ENCODE measurements around the gene THEMIS. TPM values are rescaled to one million over a fixed set of nuclear protein-coding genes. Genes with fewer than 3 reads are reported as not detected.
"Not testable (repeated sequence)": the region's sequence is repeated elsewhere in the genome, so short reads cannot be mapped to it uniquely, and the experiment has no call there.

Gene THEMIS, protein sequence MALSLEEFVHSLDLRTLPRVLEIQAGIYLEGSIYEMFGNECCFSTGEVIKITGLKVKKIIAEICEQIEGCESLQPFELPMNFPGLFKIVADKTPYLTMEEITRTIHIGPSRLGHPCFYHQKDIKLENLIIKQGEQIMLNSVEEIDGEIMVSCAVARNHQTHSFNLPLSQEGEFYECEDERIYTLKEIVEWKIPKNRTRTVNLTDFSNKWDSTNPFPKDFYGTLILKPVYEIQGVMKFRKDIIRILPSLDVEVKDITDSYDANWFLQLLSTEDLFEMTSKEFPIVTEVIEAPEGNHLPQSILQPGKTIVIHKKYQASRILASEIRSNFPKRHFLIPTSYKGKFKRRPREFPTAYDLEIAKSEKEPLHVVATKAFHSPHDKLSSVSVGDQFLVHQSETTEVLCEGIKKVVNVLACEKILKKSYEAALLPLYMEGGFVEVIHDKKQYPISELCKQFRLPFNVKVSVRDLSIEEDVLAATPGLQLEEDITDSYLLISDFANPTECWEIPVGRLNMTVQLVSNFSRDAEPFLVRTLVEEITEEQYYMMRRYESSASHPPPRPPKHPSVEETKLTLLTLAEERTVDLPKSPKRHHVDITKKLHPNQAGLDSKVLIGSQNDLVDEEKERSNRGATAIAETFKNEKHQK
- not detected in 2 replicates for total RNA-seq

DNA sequence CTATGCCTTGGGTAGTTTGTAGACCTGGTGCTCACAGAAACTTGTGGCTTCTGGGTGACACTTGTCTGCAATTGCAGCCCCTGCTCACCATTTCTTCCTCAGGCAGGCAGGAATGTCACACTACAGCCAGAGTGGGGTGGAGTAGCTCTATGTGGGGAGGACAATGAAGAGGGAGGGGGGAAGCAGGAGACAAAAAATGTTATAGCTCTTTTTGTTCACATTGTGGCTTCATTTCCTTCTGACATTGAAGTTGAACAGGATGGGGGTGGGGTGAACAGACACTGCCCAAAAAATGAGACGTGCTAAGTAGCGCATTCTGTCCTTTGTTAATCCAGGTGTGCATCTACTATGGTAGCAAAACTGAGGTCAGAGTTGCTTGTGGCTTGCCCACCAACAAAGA lies at the start of gene THEMIS:
THEMIS (minus strand) TSS at position 124 of the 400 bp plus-strand sequence. CDS start 126 bp downstream, outside the sequence.
- no peak for DNase-seq (ENCODE audit: low read depth)

DNA sequence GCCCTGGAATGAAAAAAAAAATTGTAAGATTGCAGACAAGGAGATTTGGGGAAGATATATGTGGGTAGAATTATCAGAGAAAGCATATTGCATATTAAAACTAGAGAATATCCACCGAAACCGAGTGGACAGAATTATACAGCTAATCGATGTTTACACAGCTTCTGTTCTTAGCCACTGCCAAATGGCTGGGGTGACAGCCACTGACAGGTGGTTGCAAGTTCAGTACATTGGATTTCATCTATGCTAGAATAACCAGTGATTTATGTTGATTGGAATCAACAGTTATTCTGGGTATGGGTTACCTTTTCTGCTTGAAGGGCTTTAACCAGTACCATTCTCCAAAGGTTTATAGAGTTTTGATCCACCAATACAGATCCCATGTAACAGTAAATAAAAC lies 48.4 kb upstream of the THEMIS start:
- DNase-seq (ENCODE audit: low read depth), result no peak

DNA sequence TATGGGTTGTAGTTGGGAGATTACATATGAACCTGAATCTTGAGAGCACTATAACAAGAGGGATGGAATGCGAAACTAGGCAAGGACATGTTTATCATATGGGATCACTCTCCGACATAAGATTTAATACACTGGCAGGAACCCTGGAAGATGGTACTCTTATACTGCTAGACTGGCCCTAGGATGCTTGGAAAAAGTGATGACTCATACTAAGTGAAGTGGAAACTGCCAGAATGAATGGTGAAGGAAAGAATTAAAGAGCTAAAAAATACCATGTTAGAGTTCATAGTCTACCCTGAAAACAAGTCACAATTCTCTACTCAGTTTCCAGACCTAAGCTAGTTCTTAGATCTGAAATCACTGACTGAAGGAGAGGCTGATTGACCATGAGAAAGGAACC lies 45.5 kb upstream of the THEMIS start:
- peak; percentile 23 for DNase-seq (ENCODE audit: low read depth)

DNA sequence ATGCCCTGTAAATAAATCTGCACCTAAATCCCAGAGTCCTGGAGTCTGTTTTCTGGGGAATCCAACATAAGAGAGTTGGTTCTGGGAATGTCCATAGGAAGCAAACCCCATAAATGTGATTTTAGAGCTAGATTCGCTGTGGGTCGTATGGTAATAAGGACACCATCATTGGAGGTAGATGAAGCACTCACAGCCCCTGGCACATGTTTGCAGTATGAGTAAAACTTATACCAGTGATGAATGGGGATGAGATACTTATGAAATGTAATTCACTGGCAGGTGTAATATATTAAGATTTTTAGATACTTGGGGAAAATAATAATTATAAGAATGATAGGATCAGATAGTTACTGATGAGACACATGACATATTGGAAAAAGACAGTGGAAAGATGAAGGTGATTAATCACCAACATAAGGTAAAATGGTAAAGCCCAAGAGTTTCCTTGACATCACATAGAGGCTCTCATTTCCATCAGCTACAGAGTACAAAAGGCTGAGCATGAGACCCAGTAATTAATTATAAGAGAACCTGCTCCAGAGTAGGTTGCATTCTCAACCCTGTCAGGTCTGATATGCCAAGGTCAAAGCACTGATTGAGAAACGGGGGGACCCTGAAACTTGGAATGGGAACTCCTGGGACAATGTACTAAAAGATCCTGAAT lies 44.7 kb upstream of the THEMIS start:
- DNase-seq (ENCODE audit: low read depth), result no peak

DNA sequence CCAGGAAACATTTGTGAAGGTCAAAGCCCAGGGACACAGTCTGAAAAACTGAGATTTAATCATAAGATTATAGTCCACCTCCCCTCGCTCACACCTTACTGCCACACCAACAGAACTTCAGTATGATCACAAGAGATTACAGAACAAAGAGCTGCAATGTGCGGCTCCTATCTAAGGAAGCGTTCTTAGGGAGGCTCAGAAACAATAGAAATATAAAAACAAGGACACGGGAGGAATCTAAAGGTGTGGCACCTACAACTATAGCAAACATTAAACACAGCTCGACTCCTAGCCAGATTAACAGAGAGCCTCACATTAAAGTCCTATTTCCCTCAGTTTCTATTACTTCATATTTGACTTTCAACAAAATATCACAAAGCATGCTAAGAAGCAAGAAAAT lies 40.4 kb upstream of the THEMIS start:
- no peak for DNase-seq (ENCODE audit: low read depth)

DNA sequence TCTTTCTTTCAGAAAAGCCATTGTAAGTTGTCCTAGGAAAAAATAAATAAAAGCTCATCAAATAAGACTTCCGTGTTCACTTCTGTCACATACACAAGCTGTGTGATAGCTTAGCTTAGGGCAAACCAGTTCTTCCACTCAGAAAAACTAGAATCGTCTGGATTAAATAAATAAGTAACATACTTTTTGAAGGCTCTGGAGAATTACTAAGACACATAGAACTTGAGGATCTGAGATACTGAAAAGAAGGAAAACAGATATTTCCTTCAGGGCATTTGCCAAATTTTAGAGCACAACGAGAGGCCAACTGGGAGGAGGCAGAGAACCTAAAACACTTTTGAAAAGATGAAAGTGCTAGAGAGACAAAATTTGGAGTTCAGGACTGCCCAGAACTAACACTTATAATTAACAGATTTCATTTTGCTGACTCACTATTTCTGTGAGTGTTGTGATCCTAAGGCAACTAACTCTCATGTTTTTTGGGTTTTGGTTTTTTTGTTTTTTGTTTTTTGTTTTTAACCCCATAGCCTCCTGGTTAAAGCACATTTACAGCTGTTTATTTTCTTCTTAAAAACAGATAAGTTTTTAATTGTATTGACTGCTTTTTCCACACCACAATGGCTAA lies 38.7 kb upstream of the THEMIS start:
- DNase-seq (ENCODE audit: low read depth), result peak; percentile 74

DNA sequence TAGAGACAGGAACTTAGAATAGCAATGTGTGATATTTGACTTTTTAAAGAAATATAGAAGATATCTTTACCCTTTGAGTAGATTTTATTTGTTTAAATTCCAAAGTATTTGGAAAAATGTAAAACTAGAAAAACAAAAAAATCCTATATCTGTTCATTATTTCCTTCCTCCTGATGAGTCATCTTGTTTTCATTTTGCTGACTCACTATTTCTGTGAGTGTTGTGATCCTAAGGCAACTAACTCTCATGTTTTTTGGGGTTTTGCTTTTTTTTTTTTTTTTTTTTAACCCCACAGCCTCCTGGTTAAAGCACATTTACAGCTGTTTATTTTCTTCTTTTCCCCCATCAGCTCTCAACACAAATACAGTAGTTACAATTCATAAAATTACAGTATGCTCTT lies 37.8 kb upstream of the THEMIS start:
- DNase-seq (ENCODE audit: low read depth), result peak; percentile 75

DNA sequence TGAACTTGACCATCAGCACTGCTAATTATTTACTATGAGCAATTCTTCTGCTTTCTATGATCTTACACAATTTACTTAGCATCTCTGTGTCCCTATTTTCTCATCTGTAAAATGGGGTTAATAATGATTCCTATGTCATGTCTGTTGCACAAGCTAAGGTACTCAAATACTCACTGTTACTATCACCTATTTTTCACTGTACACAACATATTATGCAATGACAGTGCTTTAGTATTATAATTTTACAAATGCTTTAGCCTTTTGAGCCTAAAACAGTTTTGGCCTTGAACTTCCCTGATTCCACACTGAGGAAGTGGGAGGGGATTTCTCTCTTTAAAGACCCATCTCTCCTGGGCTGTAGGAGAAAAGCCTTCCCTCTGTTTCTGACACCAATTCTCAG lies 36.9 kb upstream of the THEMIS start:
- no peak for DNase-seq (ENCODE audit: low read depth)

DNA sequence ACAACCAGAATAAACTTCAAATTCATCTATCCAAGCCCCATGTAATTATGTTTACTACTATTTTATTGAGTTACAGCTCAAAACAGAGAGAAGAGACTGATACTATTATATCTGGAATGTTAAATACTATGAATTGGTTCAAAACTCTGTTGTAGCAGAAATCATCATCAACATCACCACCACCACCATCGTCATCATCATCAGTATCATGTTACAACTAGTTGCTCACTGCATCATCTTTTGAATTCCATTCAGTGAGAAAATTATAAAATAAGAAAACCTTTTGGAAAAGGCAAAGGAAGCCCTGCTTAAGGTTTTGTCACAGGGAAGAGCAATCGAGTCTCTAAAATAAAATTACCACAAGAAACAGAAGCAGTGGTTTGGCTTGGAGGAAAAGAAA lies 36.2 kb upstream of the THEMIS start:
- DNase-seq (ENCODE audit: low read depth), result no peak

DNA sequence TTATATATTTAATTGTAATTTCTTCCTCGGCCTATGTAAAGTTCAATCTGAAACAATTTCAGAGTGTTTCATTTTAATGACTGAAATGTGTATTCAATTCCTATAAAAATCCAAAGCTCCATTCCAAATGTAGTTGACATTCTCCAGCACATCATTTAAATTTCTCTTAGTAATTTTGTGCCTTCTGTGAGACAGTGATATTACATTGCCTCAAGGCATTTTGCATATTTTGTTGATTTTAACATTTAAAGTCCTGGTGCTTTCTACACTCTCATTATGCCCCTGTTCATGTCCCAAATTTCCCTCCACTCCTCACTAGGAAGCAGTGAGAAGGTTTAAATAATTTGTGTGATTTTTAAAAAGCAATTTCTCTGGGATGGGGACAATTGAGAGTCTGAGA lies 34.1 kb upstream of the THEMIS start:
- no peak for DNase-seq (ENCODE audit: low read depth)

DNA sequence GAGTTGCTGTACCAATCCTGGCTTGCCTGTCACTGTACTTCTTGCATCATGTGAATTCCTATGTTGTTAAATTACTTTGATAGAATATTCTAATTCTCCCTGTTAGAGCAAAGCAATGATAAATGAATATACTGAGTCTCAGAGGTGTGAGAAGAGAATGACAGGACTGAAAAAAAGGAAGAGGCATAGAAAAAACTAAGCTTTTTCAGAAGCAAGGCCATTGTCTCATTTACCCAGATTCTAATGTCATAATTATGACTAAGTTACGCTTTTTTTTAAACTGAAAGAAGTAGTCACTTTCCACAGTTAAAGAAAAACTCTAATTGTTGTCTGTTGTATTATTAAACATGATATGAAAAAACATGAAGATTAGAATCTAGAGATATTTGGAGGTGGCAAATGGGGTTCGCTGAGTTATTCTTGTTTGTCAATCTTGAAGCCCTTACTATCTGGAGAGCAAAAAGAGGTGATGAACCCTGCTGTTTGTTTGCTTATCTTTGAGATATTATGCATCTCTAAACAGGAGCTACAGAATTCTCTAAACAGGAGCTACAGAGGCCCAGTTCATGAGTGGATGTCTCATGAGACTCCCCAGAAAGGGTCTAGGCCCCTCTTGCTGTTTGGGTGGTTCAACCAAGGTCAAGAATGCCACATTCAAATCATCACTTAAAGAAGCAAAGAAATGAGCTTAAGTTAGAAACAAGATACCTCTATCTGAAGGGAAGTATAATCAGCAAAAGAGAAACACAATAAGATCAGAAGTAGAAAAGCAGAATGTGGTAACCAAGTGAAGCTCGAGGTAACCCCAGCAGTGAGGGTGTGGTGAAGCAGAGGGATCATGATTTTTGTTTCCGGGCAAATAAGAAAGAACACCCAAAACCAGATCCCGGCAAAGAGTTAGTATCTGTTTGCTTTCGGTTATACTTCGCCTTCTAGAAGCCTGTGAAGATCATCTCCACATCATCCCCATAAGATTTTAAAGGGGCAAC lies 33.3 kb upstream of the THEMIS start:
- DNase-seq (ENCODE audit: low read depth), result no peak

DNA sequence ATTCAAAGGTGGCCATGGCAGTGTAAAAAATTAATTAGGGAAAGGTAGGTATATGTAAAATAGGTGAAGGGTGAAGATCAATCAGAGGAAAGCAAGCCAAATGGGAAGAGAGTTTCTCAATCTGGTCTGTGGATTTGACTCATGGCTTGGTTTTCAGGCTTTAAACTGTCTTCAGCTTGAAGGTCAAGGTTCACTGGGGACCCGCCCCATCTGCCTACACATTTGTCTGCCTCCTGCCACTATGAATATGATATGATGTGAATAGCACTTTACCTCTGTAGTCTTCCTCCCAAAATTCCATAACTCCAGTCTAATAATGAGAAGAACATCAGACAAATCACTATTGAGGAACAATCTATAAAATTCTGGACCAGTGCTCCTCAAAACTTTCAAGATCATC lies 32.3 kb upstream of the THEMIS start:
- no peak for DNase-seq (ENCODE audit: low read depth)

DNA sequence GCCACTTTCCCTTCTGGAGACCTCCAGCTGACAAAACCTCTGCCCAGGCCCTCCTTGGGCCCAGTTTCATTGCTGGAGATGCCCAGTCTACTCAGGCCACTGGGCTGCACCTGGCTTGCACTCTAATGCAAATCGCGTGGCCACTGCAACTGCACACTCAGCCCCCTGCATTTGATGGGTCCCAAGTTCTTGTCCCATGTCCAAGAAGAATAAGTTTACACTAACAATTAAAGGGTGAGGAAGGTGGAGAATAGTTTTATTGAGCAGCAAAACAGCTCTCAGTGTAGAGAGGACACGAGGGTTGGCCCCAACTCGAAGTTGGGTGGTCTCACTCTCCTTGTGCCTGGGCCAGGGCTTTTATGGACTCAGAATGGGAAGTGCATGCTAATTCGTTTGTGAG lies 31.9 kb upstream of the THEMIS start:
- DNase-seq (ENCODE audit: low read depth), result no peak

DNA sequence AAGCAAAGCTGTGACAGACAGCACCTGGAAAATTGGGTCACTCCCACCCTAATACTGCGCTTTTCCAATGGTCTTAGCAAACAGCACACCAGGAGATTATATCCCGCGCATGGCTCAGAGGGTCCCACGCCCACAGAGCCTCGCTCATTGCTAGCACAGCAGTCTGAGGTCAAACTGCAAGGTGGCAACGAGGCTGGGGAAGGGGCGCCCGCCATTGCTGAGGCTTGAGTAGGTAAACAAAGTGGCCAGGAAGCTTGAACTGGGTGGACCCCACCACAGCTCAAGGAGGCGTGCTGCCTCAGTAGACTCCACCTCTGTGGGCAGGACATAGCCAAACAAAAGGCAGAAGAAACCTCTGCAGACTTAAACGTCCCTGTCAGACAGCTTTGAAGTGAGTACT lies 25.6 kb upstream of the THEMIS start:
- not testable (repeated sequence) for DNase-seq (ENCODE audit: low read depth)

DNA sequence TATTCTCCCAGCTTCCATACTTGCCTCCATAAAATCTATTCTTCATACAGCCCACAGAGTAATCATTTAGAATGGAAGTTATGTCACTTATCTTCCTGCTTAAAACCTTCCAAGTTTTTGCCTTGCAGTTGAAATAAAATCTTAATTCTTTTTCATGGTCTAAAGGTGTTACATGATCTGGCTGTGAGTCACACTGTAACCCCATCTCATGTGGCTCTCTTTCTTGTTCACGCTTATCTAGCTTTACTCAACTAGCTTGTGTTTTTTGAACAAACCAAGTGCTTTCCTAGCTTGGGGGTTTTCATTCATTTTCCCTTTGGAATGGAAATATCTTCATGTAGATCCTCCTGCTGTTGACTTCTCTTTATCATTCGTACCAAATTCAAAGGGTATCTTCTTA lies 23.6 kb upstream of the THEMIS start:
- DNase-seq (ENCODE audit: low read depth), result peak; percentile 56

DNA sequence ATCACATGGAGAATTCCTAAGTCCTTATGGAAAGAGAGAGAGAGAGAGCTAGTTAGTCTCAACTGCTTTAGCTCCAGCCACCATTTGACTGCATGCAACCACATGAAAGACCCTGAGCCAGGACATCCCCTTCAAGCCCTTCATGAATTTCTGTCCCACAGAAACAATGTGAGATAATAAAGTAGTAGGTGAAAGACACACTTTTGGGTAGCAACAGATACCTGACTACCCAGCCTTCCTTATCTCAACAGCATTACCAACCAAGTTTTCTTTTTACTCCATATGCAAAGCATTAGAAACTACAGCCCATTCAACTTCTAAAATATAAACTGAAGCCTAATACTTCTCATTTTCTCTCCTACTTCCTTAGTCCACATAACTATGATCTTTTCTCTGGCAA lies 23.2 kb upstream of the THEMIS start:
- DNase-seq (ENCODE audit: low read depth), result no peak

DNA sequence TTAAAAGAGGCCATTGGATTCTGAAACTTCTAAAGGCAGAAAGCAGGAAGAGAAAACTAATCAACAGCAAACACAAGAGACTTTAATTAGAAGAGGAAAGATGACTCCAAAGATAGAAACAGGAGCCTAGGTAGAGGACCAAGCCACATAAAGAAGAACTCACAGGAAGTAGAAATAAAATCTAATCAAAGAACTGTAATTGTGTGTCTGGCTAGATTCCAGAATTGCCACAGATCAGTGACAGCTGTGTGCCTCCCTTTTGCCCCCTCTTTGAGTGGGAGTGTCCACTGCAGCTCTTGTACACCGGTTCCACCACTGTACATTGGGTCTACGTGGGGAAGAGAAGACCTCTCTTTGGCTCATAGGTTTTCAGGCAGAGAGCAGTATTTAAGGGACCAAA lies 22.3 kb upstream of the THEMIS start:
- no peak for DNase-seq (ENCODE audit: low read depth)

DNA sequence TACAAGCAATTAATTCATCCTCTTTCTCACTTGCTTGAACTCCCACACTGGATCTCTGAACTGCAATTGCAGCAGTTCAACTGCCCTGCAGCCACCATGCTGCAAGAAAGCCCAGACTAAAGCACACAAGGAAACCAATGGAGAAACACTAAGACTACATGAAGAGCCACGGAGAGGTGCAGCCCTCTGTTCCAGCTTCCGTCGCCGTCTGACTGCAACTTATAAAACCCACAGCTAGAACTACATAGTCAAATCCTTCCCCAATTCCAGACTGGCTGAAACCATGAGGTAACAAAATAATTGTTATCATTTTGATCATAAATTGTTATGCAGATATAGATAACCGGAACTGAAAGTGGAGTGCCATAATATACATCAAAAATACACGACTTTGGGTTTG lies 21.1 kb upstream of the THEMIS start:
- no peak for DNase-seq (ENCODE audit: low read depth)

DNA sequence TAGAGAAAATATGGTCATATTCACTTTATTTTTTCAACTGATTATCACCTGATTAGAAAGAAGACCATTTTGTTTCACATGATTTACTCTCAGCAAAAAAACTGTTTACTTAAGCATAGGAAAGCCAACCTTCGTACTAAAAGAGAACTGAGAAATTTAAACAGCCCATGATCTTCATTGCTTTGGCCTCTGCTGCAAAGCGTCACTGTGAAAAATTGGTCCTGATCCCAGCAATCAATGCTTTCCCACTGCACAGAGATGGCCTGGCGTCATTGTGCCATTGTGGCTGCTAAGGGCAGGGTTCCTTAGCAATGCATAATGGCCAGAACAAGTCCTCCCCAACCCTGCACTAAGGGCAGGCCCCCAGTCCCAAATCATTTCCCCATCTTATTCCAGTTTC lies 19.9 kb upstream of the THEMIS start:
- no peak for DNase-seq (ENCODE audit: low read depth)

DNA sequence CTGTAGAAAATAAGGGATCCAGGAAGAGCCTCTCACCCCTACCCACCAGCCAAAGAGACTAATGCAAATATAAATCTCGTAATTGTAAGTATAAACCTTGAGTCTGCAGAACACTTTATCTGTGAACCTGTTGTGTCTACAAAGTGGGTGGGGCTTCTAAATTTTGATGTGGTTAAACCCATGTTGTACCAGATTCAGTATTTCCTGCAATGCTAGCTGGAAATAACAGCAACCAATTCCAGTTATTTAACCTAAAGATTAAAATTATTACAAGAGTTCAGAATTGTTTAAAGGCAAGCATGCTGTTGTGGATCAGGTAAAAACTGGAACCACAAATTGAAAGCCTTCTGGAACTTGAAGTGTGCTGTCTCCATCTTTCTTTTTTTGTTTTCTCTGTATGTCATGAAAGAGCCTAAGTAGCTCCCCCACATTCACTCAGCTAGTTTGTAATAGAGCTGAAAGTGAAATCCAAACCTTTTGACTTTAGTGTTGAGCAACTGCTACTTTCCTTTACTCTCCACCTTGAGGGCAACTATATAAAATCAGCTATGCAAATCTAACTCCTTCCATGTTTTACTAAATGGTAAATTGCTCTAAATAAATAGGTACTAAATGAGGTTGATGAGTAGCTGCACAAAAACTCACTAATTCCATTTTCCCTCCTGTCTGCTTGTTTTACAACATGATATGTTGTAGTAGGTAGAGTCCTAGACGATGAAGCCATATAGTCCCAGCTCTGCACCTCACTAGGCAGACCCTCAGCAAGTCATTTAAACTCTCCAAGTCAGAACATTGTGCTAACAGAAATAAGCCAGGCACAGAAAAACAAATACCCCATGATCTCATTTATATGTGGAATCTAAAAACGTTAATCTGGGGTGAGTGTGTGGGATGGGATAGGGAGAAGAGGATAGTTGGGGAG lies 17.9 kb upstream of the THEMIS start:
- no peak for DNase-seq (ENCODE audit: low read depth)
